DMS79 treated with DMSO at 0.1 percent for 48 hours (cell line): Measurements from ENCODE around the gene FAP.
A peak's percentile ranks its signal among the peaks of the same experiment; 100 is the strongest.

Source experiments
- DNase-seq: peaks from one replicate; lab custom pipeline; 2025; lab: John Stamatoyannopoulos, UW

FAP gene, protein sequence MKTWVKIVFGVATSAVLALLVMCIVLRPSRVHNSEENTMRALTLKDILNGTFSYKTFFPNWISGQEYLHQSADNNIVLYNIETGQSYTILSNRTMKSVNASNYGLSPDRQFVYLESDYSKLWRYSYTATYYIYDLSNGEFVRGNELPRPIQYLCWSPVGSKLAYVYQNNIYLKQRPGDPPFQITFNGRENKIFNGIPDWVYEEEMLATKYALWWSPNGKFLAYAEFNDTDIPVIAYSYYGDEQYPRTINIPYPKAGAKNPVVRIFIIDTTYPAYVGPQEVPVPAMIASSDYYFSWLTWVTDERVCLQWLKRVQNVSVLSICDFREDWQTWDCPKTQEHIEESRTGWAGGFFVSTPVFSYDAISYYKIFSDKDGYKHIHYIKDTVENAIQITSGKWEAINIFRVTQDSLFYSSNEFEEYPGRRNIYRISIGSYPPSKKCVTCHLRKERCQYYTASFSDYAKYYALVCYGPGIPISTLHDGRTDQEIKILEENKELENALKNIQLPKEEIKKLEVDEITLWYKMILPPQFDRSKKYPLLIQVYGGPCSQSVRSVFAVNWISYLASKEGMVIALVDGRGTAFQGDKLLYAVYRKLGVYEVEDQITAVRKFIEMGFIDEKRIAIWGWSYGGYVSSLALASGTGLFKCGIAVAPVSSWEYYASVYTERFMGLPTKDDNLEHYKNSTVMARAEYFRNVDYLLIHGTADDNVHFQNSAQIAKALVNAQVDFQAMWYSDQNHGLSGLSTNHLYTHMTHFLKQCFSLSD

DNA sequence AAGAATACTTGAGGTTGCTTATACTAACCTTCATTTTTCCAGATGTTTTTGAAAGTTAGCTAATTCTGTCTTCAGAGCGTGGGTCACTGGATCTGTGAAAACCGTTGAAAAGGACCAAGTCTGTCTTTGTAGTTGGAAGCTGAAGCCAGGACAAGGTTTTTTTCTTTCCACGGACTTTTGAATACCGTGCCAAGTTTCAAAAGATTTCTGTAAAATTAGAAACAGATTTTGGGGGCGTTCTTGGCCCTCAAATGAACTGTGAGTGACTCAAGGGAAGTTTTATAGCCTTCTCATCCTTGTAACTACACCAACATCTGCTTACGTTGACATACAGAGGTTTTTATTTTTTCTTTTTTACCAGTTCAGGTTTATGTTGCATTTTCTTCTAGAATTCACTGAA is at the start of gene FAP:
Gene FAP, minus strand, starts transcription at position 152 of the 400 bp plus-strand sequence. Its CDS starts 118 bp downstream, at position 34.
- no peak for DNase-seq

DNA sequence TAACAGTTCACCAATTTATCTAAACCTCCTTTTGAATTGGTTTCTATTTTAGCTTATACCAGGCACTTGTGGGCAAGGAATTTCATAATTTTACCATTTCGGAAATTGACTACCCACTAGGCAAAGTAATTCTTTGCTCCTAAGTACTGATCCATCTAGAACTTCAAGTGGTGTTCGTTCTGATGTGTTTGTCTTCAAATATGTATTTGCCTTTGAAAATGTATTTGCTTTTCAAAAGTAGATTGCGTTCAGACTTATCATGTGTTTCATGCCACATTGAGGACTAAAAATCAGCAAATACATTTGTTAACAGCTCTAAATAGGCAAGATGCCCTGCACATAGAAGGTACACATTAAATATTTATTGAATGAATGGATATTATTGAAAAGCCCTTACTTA is 48.5 kb upstream of the FAP start:
- no peak for DNase-seq

DNA sequence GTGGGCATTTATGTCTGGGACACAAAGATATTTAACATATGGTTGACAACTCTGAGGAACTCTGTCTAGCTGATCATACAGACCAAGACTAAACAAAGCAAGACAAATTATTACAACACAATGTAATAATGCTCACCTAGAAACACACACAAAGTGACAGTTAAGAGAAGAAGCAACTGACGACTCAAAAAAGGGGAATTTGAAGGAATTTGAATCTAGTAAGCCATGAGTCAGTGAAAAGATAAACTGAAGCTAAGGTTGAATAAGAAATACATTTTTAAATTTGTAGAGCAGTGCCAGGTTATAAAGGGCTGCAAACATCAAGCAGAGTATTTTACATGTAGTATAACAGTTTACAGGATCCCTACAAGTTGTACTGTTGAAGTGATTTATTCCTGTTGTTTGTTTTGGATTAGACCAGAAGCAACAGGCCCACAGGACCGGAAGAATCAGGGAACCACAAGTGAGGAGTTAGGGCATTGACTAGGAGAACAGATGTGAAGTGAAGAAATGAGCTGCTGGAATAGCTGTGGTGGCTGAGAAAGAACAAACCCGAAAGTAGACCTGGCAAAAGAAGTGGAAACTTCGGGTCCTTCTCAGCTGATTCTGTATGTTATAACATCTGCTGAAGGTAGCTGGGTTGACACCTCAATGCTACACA is 39.6 kb upstream of the FAP start:
- no peak for DNase-seq

DNA sequence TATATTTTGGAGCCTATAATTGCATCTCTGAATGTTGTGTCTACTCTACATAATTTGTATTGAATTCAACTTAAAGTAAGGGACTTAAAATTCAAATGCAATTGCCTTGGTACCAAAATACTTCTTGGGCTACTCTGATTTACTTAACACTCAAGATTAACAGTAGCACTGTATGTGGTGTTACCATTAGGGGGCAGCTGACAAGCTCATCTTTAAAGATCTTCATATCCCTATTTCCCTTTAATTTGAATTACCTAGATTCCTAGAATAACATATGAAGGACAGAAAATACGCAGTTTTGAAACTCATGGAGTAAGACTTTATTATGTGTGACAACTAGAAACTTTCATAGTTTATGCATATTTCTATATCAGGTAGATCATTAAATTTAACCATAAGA is 37.4 kb upstream of the FAP start:
- no peak for DNase-seq

DNA sequence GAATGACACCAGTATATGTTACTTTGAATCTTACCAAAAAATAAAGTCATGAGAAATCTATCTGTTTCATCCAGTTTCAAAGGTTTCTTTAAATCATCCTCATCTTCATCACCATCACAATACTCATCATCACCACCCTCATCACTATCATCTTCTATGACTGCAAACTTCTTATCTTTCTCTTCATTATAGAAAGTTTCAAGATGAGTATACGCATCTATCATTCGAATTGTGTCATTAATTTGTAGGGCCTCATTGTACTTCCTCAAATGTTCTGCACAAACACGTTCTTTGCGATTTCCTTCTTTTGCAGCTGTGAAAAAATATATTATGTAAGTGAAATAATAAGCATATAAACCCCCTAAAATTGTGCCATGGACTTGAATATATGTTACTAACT is 34.1 kb upstream of the FAP start:
- DNase-seq, result no peak

DNA sequence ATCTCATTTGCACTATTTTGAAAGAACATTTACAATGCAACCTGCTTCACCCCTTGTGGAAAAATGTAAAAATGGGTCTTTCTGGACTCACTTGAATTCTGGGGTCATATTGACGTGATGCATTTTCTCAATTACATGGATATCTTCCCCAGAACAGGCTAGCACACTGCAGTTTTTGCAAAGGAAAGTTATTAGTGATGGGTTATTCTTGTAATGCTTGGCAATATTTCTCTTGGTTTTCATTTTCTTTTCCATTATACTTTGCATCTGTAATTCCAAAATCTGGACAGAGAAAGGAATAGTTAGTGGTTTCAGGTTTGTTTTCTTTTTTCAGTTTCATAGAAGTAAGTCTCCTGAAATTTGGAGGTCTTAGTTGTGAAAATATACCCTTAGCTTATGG is 24.8 kb upstream of the FAP start:
- no peak for DNase-seq

DNA sequence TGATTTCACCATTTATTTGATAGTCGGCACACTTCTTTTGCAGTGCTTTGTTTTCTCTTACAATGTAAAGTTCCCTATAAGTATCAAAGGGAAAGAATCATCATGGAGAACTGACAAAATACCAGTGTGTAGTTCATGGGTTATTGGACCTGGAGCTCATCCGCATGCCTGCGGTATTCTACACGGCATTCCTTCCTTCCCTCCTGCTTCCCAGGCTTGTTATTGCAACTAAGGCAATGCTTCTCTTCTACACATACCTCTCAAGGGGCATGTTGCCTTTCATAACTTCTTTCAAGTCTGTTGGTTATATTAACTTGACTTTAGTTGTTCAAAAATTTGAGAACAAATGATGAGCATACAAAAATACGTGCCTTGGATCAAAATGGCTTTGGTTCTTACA is 24.3 kb upstream of the FAP start:
- no peak for DNase-seq

DNA sequence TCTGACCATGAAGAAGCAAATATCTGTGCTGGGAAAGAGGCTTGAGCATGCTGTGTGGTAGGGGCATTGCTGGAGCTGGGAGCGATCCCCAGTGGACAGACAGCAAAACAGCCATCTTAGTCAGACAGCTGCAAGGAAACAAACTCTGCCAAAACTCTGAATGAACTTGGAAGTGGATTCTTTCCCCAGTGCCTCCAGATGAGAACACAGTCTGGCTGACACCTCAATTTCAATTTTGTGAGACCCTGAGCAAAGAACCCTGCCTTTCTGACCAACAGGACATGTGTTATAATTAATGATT is 23.2 kb upstream of the FAP start:
- DNase-seq, result no peak

DNA sequence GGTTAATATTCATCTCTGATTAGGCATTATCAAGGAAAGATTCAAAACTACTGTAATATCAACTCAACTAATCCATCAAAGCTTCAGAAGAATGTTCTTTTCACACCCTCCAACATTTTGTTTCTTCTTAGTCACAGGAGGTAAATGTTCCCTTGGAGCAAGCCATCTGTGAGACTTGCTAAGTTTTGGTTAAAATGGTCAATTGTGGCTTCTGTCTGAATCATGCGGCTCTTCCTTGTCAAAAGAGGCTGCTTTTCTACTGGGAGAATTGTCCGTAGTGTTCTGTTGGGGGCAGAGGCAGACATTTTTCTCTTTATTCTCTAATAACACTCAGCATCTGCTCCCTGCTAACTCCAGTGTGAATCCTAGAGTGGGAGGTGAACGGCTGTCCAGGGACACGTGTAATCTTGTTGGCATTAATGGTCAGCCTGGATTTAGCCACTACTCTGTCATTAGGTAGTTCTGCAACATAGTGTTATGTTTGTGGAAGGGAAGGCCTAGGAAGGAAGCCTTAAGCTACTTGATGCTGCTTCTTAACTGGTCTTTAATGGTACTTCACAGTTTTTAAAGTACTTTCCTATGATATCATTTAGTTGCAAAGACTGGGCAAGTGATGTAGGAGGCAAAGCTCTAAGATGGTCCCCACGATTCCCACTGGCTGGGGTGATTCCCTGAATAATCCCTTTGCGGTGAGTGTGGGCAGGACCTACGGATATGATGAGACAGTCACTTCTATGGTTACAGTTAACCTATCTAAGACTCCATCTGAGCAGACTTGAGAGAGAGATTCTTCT is 22.6 kb upstream of the FAP start:
- no peak for DNase-seq

DNA sequence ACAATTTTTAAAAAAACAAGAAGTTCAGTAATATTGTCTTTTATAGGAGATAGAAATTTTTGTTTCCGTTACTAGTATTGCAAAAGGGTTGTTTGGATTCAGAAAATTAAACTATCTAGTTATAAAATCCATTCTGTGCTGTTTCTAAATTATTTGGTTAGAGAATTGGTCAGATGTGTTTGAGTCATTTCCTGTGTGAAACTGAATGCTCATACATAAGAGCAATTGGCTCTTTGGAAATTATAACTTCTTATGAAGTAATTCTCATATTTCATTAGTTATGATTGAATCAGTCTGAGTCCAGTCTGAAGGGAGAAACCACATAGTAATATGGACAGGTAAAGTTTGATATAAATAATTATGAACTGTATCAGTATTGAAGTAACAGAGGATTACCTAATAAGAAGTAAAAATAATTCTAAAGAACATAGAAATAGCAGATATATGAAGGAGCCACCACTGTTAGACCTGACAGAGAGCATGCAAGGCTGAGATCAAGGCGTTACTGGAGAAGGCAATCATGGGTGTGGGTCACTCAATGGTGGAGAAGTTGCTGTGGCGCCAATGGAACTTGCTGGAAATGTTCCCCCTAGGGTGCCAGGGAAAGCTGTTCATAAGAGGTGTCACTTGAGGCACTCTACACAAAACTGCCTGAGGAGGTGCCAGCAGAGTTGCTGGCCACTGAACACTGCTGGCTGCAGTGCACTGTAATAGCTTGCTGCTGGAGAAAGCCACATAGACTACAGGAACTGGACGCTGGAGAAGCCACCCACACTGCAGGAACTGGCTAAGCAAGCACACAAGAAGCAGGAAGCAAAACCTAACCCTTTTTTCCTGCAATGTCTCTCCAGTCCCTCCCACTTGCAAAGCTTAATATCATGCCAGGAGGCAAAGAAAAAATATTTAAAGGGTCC is 18.0 kb upstream of the FAP start:
- no peak for DNase-seq

DNA sequence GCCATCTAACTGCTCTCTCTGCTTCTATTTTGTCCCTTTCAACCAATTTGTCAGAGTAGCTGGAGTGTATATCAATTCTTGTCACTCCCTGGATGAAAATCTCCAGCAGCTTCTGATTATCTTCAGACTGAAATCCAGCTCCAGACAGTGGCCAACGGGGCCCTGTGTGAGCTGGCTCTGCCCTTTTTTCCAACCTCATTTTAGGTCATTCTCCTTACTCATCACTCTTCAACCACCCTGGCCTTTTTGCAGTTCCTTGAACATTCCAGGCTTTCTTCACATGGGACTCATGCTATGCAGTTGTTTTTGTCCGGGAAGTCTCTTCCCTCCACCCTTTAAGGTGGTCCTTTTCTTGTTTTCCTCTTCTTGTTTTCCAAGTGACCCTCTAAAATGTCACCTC is 15.4 kb upstream of the FAP start:
- no peak for DNase-seq

DNA sequence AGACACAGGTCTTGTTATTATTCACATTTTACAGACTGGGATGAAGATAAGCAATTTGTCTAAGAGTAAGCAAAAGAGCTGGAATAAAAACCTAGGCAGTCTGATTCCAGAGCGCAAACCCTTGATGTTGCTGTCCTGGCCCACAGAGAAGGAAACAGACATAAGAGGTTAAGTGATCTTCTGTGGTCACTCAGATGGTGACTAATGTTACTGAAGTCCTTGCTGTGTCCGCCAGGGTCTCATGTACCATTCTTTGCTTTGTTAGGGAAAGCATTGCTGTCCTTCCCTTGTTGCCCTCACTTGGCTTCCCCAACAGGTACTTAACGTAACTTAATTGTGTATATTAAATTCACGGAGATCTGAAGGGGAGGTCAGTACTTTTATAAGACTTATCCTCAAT is 14.9 kb upstream of the FAP start:
- DNase-seq, result no peak

DNA sequence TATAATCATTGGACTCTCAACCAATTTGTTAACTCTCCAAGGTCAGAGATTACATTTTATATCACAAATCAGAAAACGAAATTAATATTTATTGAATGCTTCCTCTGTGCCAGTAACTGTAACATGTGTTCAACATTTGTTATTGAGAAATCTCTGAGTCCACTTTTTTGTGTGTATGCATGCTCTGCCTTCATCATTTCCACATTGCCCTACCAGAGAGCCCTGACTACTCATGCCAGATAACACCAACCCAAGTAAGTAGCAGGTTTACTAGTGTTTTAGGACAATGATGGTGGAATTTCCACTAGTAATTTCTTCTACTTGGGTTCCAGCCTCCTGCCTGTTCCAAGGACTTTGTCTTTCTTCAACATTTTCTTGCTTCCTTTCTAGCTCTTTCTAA is 14.2 kb upstream of the FAP start:
- no peak for DNase-seq

DNA sequence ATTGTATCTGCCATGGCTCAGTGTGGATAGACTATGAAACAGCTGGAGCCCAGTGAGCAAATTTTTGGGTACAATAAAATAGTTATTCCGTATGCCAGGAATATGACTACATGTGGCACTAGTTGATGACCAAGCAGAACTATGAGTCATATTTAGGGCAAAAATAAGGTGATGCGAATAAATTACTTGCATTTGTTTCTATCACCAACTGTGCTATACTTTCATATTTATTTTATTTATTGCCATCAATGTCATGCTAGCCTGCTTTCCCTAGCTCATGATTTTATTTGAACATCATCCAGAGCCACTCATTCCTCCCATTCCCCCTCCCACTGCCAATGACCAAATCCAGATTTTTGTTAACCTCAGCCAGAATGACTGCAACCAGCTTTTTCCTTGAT is 13.3 kb upstream of the FAP start:
- no peak for DNase-seq

DNA sequence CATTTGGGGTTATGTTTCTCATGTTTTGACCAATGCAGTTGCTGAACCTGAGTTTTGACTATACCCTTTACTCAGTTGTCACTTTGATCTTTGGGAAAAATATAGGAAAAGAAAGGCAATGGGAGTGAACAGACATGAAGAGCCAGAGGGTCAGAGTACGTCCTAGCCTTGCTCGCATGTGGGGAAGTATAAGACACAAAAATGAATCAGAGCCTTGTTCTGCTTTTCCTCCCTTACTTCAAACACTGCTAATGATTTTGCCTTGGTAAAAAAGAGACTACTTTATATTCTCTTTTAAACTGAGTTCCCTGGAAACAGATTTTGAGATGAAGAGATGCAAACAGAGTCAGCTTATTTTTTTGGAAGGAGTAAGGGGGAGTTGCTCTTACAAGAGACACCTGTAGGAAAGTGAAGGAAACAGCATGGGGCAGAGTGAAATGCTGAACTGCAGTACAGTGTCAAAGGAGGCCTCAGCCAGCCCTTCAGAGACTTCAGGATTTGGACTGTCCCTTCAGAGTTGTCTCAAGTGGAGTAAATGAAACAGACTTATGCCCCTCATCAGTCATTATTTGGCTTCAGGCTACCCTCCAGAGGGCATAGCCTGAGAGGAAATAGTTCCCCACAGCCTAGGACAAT is 11.1 kb upstream of the FAP start:
- DNase-seq, result no peak

DNA sequence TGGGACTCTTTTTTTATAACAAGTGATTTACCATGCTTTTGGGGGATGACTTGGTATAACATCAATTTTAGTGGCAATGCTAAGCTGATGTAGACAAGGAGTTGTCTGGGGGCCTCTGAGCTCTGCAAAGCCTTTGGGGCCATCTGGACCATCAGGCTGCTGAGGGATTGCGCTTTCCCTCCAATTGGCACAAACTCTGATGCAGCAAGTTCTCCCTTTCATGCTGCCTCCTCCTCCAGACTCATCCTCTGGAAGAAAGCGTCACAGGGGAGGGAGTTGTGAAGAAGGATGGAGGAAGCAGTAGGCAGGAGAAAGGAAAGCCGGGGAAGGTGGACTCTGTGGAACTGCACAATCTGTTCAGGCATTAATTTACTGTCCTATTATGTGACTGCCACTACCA is 10.2 kb upstream of the FAP start:
- no peak for DNase-seq

DNA sequence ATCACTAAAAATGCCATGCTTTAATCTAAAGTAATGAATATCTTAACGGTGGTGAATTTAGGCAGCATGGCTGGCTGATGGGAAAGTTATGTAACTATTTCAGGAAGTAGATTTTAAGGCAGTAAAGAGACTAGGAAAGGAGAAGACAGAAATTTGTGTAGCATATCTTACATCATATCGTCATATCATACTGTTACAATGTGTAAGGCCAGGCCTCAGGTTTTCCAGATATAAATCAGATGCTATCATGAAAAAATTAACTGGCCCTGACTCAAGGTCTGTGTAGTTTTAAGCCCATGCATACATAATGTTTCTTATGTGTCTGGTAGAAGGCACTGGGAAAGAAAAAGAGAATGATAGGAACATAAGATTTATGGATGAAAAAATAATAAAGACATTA is 8.9 kb upstream of the FAP start:
- DNase-seq, result no peak

DNA sequence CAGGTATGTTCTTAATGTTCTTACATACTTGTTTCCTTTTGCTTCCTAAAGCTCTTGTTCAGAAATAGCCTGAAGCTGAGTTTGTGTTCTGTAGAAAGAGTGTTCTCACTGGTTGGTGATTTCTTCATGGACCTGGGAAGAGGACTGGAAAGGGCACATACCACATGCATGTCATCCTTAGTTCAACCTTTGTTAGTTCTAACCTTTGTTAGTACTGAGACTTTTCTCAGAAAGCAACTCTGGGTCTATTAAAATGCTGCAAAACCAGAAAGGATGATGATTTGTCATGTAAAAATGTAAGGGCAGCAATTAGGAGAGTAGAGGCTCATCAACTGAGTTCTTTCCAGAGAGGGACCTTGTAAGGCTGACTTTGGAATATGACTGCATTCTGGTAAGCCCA is 2.5 kb upstream of the FAP start:
- DNase-seq, result peak; percentile 8

DNA sequence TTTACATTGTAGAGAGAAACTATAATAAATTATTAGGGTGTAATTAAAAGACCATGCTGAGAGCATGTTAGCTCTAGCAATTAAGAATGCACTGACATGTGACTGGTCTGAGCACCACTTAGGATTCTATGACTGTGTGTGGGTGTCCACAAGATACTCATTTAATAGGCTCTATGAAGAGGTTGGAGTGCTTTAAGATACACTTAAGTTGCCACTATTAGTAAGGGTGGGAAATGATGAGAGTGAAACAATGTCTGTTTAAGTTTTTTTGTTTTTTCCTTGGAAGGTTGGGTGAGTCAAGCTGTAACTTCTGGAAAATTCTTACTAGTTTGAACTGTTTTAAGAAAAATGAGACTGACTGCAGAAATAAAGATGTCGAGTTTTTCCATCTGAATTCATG is 1.8 kb upstream of the FAP start:
- peak; percentile 87 for DNase-seq

DNA sequence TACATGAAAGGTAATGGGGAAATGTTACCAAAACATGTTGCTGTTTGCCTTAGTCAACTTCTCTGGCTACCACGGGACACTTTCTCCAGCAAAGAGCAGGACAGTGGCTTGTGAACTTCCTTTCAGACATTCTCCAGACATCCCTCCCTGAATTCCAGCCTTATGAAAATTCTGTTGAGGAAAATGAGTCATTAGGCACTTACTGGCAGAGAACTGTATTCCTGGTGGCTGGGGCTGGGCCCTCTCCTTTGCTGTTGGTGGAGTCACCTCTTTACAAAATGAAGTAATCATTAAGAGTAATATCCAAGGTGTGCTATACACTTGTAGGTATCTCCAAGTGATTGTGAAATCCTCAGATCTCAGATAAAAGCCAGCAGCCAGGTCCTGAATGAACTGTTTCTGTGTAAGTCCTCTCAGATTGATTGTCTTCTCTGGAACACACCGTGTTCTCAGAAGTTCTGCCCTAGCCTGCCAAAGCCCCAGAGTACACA is 1.3 kb upstream of the FAP start:
- DNase-seq, result peak; percentile 49

DNA sequence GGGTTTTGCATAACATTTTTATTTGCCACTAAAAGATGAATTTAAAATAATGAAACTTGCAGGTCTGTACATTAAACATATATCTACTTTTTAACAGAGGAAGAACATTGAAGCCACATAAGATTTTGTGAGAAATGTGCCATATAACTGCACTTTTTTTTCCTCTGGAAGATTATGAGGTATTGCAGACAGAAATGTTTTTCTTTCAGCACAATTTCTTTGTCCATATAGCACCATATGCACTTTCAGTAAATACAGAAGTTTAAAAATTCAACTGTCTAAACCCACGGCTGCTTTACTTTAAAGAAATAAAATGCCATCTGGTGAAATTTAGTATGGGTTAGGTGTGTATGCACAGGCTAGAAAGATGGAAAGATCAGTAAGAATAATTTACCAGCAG is 470 bp upstream of the FAP start:
- no peak for DNase-seq
